Astrocyte of the cerebellum (primary cell): ENCODE measurements around the gene FOXD3.

ENCODE experiments used
- DNase-seq: peaks from one replicate; pipeline ENCODE4 v3.0.0-alpha.2; 2011; ENCODE audit warnings: low read depth
- H3K4me3 ChIP-seq: 2 replicates; pipeline ENCODE4 v1.5.1; 2011; ENCODE audit warnings: mild to moderate bottlenecking, low read depth, low read length, moderate library complexity
- in situ Hi-C: cut with HindIII; loops from 2 replicates; pipeline ENCODE4 v1.10.0; 2017; ENCODE audit warnings: low sequenced_read_pairs
- TF ChIP-seq, protein P1 (sequence below): IDR thresholded peaks from 2 replicates; pipeline ENCODE4 v1.5.1; 2012; ENCODE audit warnings: low read length, low read depth, moderate library complexity, mild to moderate bottlenecking; ENCODE audit errors: missing control alignments

FOXD3 gene

DNA sequence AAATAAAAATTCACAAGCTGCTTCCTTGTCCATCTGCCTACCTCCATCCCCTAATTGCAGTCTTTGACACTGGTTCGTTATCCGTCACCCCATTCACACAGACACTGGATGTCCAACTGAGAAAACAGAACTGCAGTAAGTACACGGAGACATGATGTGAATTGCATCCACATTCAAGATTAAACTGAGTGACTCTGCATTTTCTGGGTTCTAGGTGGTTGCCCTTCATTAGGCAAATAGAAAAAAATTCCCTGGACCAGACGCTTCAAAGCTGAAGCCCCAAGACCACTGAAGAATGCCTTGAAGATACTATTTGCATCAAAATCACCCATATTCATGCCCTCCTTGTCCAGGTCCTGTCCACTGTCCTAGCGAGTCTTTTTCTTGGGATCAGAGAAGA lies 37.2 kb downstream of the FOXD3 start:
- no peak for DNase-seq
- in situ Hi-C loops: no loop called here

DNA sequence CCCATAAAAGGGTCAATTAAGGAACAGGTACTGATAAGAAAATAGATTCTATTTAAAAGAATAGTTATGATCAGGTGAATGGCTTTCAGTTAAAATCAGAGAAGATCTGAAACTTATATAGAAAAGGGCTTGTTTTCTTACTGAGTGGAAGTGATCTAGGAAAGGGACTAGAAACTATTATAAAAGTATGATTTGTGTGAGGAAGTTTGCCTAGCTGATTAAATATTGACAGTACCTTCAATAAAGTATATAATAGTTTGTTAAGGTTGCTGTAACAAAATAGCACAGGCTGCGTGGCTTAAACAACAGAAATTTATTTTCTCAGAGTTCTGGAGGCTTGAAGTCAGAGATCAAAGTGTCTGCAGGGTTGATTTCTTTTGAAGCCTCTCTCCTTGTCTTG lies 39.7 kb downstream of the FOXD3 start:
- in situ Hi-C loops: no loop called here
- TF ChIP-seq, protein P1, sequence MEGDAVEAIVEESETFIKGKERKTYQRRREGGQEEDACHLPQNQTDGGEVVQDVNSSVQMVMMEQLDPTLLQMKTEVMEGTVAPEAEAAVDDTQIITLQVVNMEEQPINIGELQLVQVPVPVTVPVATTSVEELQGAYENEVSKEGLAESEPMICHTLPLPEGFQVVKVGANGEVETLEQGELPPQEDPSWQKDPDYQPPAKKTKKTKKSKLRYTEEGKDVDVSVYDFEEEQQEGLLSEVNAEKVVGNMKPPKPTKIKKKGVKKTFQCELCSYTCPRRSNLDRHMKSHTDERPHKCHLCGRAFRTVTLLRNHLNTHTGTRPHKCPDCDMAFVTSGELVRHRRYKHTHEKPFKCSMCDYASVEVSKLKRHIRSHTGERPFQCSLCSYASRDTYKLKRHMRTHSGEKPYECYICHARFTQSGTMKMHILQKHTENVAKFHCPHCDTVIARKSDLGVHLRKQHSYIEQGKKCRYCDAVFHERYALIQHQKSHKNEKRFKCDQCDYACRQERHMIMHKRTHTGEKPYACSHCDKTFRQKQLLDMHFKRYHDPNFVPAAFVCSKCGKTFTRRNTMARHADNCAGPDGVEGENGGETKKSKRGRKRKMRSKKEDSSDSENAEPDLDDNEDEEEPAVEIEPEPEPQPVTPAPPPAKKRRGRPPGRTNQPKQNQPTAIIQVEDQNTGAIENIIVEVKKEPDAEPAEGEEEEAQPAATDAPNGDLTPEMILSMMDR: no peak
- no peak for DNase-seq
- H3K4me3 ChIP-seq: no peak overlapping the region

More for the DNA sequence above, 37.2 kb downstream of the FOXD3 start:
- TF ChIP-seq, protein P1: no peak
- H3K4me3 ChIP-seq: no peak overlapping the region

DNA sequence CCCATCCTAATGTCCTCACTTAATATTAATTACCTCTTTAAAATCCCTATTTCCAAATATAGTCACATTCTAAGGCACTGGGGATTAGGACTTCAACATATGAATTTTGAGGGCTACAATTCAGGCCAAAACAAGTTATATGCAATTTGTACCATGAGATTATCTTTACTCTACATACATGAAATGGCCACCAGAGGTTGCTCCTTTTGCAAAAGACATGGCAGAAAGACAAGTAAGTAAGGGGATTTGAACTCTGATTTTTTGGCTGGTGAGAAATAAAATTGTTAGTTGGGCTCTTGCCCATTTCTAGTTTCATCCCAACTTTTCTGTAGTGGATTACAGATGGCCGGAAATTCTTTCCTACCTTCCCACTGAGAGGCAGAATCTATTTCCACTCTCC lies 40.2 kb downstream of the FOXD3 start:
- in situ Hi-C loops: no loop called here
- no peak for DNase-seq
- TF ChIP-seq, protein P1: no peak
- no peak overlapping the region for H3K4me3 ChIP-seq

DNA sequence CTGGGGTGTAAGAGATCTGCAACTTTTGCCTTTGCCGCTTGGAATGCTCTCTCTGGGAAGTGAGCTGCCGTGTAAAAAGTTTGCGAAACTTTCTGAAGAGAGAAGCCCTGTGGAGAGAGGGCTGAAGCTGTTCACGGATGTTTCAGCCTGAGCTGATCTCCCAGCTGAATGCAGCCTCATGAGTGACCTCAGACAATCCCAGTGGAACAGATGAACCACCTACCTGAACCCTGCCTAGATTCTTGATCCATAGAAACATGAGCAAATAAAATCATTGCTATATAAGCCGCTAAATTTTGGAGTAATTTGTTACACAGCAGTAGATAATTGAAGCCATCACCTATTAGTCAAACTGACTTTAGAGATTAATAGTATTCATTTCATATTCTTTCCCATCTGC lies 40.6 kb downstream of the FOXD3 start:
- in situ Hi-C loops: no loop called here
- TF ChIP-seq, protein P1: no peak

DNA sequence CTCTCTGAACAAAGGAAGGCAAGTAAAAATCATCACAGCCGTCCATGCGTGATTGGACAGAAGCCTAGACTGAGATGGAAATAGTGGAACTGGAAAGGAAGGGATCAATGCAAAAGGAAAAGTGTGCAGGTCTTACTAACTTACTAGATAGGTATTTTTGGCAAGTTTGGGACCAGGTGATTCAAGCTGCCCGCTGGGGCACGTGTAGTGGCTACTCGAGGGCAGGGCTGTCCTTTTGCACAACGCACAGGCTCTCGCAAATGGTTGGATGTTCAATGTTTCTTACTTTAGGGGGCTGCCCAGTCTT lies 44.5 kb downstream of the FOXD3 start:
- H3K4me3 ChIP-seq: peak overlapping the region; percentile 98
- no peak for DNase-seq
- in situ Hi-C loops: no loop called here
- TF ChIP-seq, protein P1: no peak

More for the DNA sequence above, 40.6 kb downstream of the FOXD3 start:
- no peak for DNase-seq
- no peak overlapping the region for H3K4me3 ChIP-seq

DNA sequence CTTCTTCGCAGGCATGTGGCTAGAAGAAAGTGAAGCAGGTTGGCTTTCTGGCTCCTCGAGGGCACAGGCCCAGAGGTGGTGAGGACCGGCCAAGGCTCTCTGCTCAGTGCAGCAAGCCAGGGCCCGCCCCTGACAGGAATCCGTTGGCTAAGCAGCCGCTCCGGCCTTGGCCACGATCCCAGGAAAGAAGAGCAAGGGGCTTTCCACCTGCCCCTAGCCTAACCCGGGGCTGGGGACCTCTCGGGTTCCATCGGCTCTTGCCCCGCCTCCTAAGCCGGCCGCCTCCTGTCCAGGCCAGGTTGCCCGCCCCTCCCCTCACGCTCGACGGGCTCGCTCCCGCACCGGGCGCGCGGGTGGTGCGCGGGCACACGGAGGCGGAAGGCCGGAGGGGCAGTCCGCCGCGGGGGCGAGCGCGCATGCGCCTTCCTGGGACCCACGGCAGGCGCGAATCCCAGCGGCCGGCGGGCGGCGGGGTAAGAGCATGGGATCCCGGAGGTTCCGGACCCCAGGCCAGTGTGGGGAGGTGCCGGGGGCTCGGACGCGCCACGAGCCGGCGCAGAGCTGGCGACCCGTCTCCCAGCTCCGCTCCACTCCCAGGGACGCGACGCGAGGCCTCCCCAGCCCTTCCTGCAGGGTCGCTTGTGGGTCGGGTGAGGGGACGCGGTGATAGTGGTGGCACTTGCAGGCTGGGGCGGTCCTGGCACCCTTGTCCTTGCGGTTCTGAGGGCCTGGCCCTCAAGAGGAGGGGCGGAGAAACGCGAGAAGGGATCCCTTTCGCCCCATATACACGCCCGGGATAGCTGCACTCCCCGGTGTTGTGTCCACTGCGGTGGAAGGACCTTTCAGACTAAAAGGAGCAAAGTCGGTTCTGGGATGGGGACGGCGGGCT lies 45.1 kb downstream of the FOXD3 start, which contains the start of gene ALG6:
TSS of gene ALG6 (plus strand) at position 413 of the 889 bp plus-strand sequence. CDS start 3,351 bp downstream, outside the sequence.
- in situ Hi-C loops: no loop called here
- peak; percentile 74 for DNase-seq
- peak within 1 kb of the TSS; percentile 98 for H3K4me3 ChIP-seq
- TF ChIP-seq, protein P1: peak; percentile 4
